HEK293 (cell line): ENCODE measurements around the gene RUFY1.
A peak's percentile ranks its signal among the peaks of the same experiment; 100 is the strongest.

Source experiments
- FEZF1 ChIP-seq: fragments of 450-650 bp; formaldehyde crosslinking; IDR thresholded peaks from 2 replicates; pipeline ENCODE4 v1.5.1; 2016; ENCODE audit warnings: missing biosample characterization, missing genetic modification characterization
- GFI1B ChIP-seq: fragments of 450-650 bp; formaldehyde crosslinking; IDR thresholded peaks from 2 replicates; pipeline ENCODE4 v1.5.1; 2016; ENCODE audit warnings: missing biosample characterization, missing genetic modification characterization
- GLIS2 ChIP-seq: fragments of 450-650 bp; formaldehyde crosslinking; IDR thresholded peaks from 2 replicates; pipeline ENCODE4 v1.5.1; 2016; ENCODE audit warnings: missing biosample characterization, missing genetic modification characterization
- IKZF3 ChIP-seq: fragments of 450-650 bp; IDR thresholded peaks from 2 replicates; pipeline ENCODE4 v1.5.0; 2018; ENCODE audit warnings: missing biosample characterization, mild to moderate bottlenecking, missing genetic modification characterization, moderate library complexity
- KLF8 ChIP-seq: fragments of 450-650 bp; formaldehyde crosslinking; IDR thresholded peaks from 2 replicates; pipeline ENCODE4 v1.5.1; 2016; ENCODE audit warnings: missing biosample characterization, missing genetic modification characterization
- KLF9 ChIP-seq: fragments of 450-650 bp; formaldehyde crosslinking; IDR thresholded peaks from 2 replicates; pipeline ENCODE4 v1.5.1; 2016; ENCODE audit warnings: missing biosample characterization, missing genetic modification characterization, low read depth
- MEIS1 ChIP-seq: sonication (generic); formaldehyde crosslinking; IDR thresholded peaks from 2 replicates; pipeline ENCODE4 v1.8.1; 2022; ENCODE audit warnings: missing genetic modification reagents, mild to moderate bottlenecking, borderline replicate concordance
- MYNN ChIP-seq: fragments of 450-650 bp; formaldehyde crosslinking; IDR thresholded peaks from 2 replicates; pipeline ENCODE4 v1.5.1; 2016; ENCODE audit warnings: missing biosample characterization, missing genetic modification characterization, borderline replicate concordance
- PRDM1 ChIP-seq: fragments of 450-650 bp; formaldehyde crosslinking; IDR thresholded peaks from 2 replicates; pipeline ENCODE4; 2016; ENCODE audit warnings: missing biosample characterization, missing genetic modification characterization
- RBAK ChIP-seq: fragments of 450-650 bp; formaldehyde crosslinking; IDR thresholded peaks from 2 replicates; pipeline ENCODE4 v1.5.1; 2016; ENCODE audit warnings: missing biosample characterization, missing genetic modification characterization
- SP2 ChIP-seq: fragments of 450-650 bp; formaldehyde crosslinking; IDR thresholded peaks from 2 replicates; pipeline ENCODE4 v1.5.1; 2016; ENCODE audit warnings: missing biosample characterization, missing genetic modification characterization
- SP3 ChIP-seq: fragments of 450-650 bp; formaldehyde crosslinking; IDR thresholded peaks from 2 replicates; pipeline ENCODE4 v1.5.1; 2016; ENCODE audit warnings: missing biosample characterization, missing genetic modification characterization
- YY1 ChIP-seq: fragments of 450-650 bp; formaldehyde crosslinking; IDR thresholded peaks from 2 replicates; pipeline ENCODE4 v1.5.1; 2018; ENCODE audit warnings: missing biosample characterization, missing genetic modification characterization
- ZBTB17 ChIP-seq: fragments of 450-650 bp; formaldehyde crosslinking; IDR thresholded peaks from 2 replicates; pipeline ENCODE4 v1.5.1; 2016; ENCODE audit warnings: missing biosample characterization, missing genetic modification characterization
- ZBTB8A ChIP-seq: fragments of 450-650 bp; formaldehyde crosslinking; IDR thresholded peaks from 2 replicates; pipeline ENCODE4 v1.5.1; 2016; ENCODE audit warnings: missing biosample characterization, missing genetic modification characterization
- ZFP69B ChIP-seq: fragments of 450-650 bp; formaldehyde crosslinking; IDR thresholded peaks from 2 replicates; pipeline ENCODE4 v1.5.1; 2016; ENCODE audit warnings: missing biosample characterization, missing genetic modification characterization
- ZNF114 ChIP-seq: fragments of 450-650 bp; formaldehyde crosslinking; IDR thresholded peaks from 2 replicates; pipeline ENCODE4 v1.5.0; 2017; ENCODE audit warnings: missing biosample characterization, missing genetic modification characterization
- ZNF132 ChIP-seq: fragments of 450-650 bp; formaldehyde crosslinking; IDR thresholded peaks from 2 replicates; pipeline ENCODE4 v1.5.1; 2017; ENCODE audit warnings: missing biosample characterization, missing genetic modification characterization, borderline replicate concordance
- ZNF175 ChIP-seq: fragments of 450-650 bp; formaldehyde crosslinking; IDR thresholded peaks from 2 replicates; pipeline ENCODE4 v1.5.1; 2016; ENCODE audit warnings: missing biosample characterization, missing genetic modification characterization
- ZNF24 ChIP-seq: fragments of 450-650 bp; formaldehyde crosslinking; IDR thresholded peaks from 2 replicates; pipeline ENCODE4 v1.5.1; 2016; ENCODE audit warnings: missing biosample characterization, missing genetic modification characterization
- ZNF324 ChIP-seq: fragments of 450-650 bp; formaldehyde crosslinking; IDR thresholded peaks from 2 replicates; pipeline ENCODE4 v1.5.1; 2016; ENCODE audit warnings: missing biosample characterization, missing genetic modification characterization
- ZNF335 ChIP-seq: fragments of 450-650 bp; formaldehyde crosslinking; conservative IDR thresholded peaks from 2 replicates; pipeline ENCODE4 v1.5.1; 2016; ENCODE audit warnings: missing biosample characterization, missing genetic modification characterization
- ZNF394 ChIP-seq: fragments of 450-650 bp; formaldehyde crosslinking; IDR thresholded peaks from 2 replicates; pipeline ENCODE4 v1.5.1; 2016; ENCODE audit warnings: missing biosample characterization, missing genetic modification characterization, mild to moderate bottlenecking, moderate library complexity, borderline replicate concordance
- ZNF585B ChIP-seq: fragments of 450-650 bp; formaldehyde crosslinking; IDR thresholded peaks from 2 replicates; pipeline ENCODE4 v1.5.1; 2016; ENCODE audit warnings: missing biosample characterization, missing genetic modification characterization
- ZNF777 ChIP-seq: fragments of 450-650 bp; formaldehyde crosslinking; IDR thresholded peaks from 2 replicates; pipeline ENCODE4 v1.5.1; 2017; ENCODE audit warnings: missing biosample characterization, missing genetic modification characterization, borderline replicate concordance
- ZNF837 ChIP-seq: fragments of 450-650 bp; formaldehyde crosslinking; IDR thresholded peaks from 2 replicates; pipeline ENCODE4 v1.5.1; 2016; ENCODE audit warnings: missing biosample characterization, missing genetic modification characterization
- ZNF843 ChIP-seq: fragments of 450-650 bp; formaldehyde crosslinking; IDR thresholded peaks from 2 replicates; pipeline ENCODE4 v1.5.1; 2016; ENCODE audit warnings: missing biosample characterization, missing genetic modification characterization
- ZSCAN30 ChIP-seq: fragments of 450-650 bp; IDR thresholded peaks from 2 replicates; pipeline ENCODE4 v1.5.1; 2018; ENCODE audit warnings: missing biosample characterization, mild to moderate bottlenecking, missing genetic modification characterization, moderate library complexity
- TF ChIP-seq, protein P1 (sequence below): fragments of 450-650 bp; formaldehyde crosslinking; IDR thresholded peaks from 2 replicates; pipeline ENCODE4 v1.5.1; 2017; ENCODE audit warnings: missing biosample characterization, missing genetic modification characterization
- TF ChIP-seq, protein P2 (sequence below): fragments of 450-650 bp; formaldehyde crosslinking; IDR thresholded peaks from 2 replicates; pipeline ENCODE4 v1.5.1; 2016; ENCODE audit warnings: missing biosample characterization, missing genetic modification characterization
- TF ChIP-seq, protein P3 (sequence below): fragments of 450-650 bp; formaldehyde crosslinking; IDR thresholded peaks from 2 replicates; pipeline ENCODE4 v1.5.1; 2016; ENCODE audit warnings: missing biosample characterization, missing genetic modification characterization
- TF ChIP-seq, protein P4 (sequence below): fragments of 450-650 bp; formaldehyde crosslinking; IDR thresholded peaks from 2 replicates; pipeline ENCODE4 v1.5.1; 2016; ENCODE audit warnings: missing biosample characterization, missing genetic modification characterization

The RUFY1 gene

DNA sequence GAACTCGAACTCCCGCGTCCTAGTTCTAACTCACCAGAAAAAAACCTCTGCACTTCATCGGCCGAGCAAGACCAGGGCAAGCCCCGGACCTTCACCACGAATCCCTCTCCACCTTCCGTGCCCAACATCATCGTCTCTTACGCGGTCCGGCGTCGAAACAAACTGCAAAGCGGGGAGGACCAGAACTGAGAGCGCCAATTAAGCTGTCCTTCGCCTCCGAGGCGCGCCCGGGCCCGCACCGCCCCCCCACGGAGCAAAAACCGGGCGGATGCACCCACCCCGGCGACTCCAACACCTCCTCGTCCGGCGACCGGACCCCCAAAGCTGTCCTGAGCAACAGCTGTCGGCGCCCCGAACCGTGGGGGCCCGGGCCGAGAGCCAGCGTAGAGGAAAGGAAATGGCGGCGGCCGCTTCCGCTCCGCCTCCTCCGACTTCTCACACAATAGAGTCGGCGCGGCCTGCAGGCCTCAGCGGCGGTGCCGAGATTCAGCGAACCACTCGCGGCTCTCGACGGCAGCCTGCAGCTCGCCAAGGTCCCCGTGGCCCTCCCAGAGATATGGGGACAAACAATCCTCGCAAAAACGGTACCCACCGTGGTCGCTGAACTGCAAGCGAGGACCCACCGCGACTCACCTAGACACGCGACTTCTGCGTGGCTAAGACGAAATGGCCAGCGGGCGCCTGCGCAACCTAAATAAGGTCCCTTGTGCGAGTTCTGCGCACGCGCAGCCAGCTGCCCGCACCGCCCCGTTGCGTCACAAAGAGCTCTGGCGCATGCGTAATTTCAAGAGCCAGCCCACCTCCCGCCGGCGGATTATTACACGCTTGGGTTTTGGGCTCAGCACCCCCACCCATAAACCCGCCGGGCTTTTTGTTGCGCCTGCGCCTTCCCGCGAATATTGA, 72.9 kb downstream of the RUFY1 start, which contains the start of gene HNRNPH1 (continued):
- peak; percentile 69; the same call in 1 of the 2 replicates for TF ChIP-seq ZNF837 (tag by site-specific recombination)
- TF ChIP-seq ZNF132 (tag by site-specific recombination) = no peak
- peak; percentile 92 for TF ChIP-seq YY1
- TF ChIP-seq, protein P1, sequence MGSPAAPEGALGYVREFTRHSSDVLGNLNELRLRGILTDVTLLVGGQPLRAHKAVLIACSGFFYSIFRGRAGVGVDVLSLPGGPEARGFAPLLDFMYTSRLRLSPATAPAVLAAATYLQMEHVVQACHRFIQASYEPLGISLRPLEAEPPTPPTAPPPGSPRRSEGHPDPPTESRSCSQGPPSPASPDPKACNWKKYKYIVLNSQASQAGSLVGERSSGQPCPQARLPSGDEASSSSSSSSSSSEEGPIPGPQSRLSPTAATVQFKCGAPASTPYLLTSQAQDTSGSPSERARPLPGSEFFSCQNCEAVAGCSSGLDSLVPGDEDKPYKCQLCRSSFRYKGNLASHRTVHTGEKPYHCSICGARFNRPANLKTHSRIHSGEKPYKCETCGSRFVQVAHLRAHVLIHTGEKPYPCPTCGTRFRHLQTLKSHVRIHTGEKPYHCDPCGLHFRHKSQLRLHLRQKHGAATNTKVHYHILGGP (tag by site-specific recombination) = no peak
- TF ChIP-seq ZNF175 (tag by site-specific recombination) = no peak
- TF ChIP-seq ZBTB17 (tag by site-specific recombination) = no peak
- no peak for TF ChIP-seq PRDM1
- TF ChIP-seq ZFP69B (tag by site-specific recombination) = no peak
- TF ChIP-seq ZNF585B = peak; percentile 34; the same call in 1 of the 2 replicates
- peak; percentile 90 for TF ChIP-seq FEZF1 (tag by site-specific recombination)
- peak; percentile 61 for TF ChIP-seq ZNF843 (tag by site-specific recombination)
- peak; percentile 68; the same call in 1 of the 2 replicates for TF ChIP-seq GFI1B
- no peak for TF ChIP-seq RBAK
- TF ChIP-seq, protein P2, sequence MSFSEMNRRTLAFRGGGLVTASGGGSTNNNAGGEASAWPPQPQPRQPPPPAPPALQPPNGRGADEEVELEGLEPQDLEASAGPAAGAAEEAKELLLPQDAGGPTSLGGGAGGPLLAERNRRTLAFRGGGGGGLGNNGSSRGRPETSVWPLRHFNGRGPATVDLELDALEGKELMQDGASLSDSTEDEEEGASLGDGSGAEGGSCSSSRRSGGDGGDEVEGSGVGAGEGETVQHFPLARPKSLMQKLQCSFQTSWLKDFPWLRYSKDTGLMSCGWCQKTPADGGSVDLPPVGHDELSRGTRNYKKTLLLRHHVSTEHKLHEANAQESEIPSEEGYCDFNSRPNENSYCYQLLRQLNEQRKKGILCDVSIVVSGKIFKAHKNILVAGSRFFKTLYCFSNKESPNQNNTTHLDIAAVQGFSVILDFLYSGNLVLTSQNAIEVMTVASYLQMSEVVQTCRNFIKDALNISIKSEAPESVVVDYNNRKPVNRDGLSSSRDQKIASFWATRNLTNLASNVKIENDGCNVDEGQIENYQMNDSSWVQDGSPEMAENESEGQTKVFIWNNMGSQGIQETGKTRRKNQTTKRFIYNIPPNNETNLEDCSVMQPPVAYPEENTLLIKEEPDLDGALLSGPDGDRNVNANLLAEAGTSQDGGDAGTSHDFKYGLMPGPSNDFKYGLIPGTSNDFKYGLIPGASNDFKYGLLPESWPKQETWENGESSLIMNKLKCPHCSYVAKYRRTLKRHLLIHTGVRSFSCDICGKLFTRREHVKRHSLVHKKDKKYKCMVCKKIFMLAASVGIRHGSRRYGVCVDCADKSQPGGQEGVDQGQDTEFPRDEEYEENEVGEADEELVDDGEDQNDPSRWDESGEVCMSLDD (tag by site-specific recombination) = peak; percentile 82
- TF ChIP-seq KLF9 (tag by site-specific recombination) = peak; percentile 68; the same call in 1 of the 2 replicates
- peak; percentile 53; the same call in 1 of the 2 replicates for TF ChIP-seq ZNF24 (tag by site-specific recombination)
- peak; percentile 68; the same call in 1 of the 2 replicates for TF ChIP-seq SP3
- peak; percentile 71 for TF ChIP-seq SP2
- peak; percentile 88 for TF ChIP-seq ZSCAN30 (tag by site-specific recombination)
- peak; percentile 88 for TF ChIP-seq ZBTB8A (tag by site-specific recombination)
- TF ChIP-seq GLIS2 (tag by site-specific recombination) = peak; percentile 56
- peak; percentile 54; the same call in 1 of the 2 replicates for TF ChIP-seq KLF8
- TF ChIP-seq, protein P3, sequence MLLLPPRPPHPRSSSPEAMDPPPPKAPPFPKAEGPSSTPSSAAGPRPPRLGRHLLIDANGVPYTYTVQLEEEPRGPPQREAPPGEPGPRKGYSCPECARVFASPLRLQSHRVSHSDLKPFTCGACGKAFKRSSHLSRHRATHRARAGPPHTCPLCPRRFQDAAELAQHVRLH (tag by site-specific recombination) = peak; percentile 82
- peak; percentile 75 for TF ChIP-seq ZNF394 (tag by site-specific recombination)
- TF ChIP-seq ZNF324 (tag by site-specific recombination) = peak; percentile 87
- no peak for TF ChIP-seq MYNN (tag by site-specific recombination)
- TF ChIP-seq MEIS1 (CRISPR knock-in tag) = no peak
- peak; percentile 57 for TF ChIP-seq ZNF335 (tag by site-specific recombination)
- no peak for TF ChIP-seq IKZF3
- TF ChIP-seq, protein P4, sequence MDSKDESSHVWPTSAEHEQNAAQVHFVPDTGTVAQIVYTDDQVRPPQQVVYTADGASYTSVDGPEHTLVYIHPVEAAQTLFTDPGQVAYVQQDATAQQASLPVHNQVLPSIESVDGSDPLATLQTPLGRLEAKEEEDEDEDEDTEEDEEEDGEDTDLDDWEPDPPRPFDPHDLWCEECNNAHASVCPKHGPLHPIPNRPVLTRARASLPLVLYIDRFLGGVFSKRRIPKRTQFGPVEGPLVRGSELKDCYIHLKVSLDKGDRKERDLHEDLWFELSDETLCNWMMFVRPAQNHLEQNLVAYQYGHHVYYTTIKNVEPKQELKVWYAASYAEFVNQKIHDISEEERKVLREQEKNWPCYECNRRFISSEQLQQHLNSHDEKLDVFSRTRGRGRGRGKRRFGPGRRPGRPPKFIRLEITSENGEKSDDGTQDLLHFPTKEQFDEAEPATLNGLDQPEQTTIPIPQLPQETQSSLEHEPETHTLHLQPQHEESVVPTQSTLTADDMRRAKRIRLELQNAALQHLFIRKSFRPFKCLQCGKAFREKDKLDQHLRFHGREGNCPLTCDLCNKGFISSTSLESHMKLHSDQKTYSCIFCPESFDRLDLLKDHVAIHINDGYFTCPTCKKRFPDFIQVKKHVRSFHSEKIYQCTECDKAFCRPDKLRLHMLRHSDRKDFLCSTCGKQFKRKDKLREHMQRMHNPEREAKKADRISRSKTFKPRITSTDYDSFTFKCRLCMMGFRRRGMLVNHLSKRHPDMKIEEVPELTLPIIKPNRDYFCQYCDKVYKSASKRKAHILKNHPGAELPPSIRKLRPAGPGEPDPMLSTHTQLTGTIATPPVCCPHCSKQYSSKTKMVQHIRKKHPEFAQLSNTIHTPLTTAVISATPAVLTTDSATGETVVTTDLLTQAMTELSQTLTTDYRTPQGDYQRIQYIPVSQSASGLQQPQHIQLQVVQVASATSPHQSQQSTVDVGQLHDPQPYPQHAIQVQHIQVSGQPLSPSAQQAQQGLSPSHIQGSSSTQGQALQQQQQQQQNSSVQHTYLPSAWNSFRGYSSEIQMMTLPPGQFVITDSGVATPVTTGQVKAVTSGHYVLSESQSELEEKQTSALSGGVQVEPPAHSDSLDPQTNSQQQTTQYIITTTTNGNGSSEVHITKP (tag by site-specific recombination) = peak; percentile 75
- 0 out of 2 replicates have a peak, but pooled peaks have one; percentile 53 for TF ChIP-seq ZNF777 (tag by site-specific recombination)
- TF ChIP-seq ZNF114 (tag by site-specific recombination) = no peak
